HG02852 (cell line): Measurements from ENCODE around the gene TPGS2.
"Not testable (repeated sequence)": the region's sequence is repeated elsewhere in the genome, so short reads cannot be mapped to it uniquely, and the experiment has no call there.

Experiments used
- ATAC-seq: cut with Tn5 transposase; IDR thresholded peaks from one replicate; pipeline ENCODE4 v1.9.1; 2021; ENCODE audit warnings: mild to moderate bottlenecking, moderate library complexity; ENCODE audit not compliant: unreplicated experiment

TPGS2 gene

DNA sequence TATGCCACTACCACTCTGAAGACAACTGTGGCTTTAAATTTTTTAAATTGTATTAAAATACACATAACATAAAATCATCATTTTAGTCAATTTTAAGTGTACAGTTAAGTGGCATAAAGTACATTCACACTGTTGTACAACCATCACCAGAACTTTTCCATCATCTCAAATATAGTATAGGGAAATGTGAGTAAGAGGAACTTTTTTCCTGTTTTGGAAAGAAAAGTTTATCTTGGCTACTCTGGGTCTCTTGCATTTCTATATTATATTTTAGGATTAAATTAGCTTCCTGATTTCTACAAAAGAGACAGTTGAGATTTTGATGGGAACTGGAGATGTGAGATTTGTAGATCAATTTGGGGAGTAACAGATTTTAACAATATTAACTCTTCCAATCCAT is 3.3 kb downstream of the TPGS2 start:
- no peak for ATAC-seq

DNA sequence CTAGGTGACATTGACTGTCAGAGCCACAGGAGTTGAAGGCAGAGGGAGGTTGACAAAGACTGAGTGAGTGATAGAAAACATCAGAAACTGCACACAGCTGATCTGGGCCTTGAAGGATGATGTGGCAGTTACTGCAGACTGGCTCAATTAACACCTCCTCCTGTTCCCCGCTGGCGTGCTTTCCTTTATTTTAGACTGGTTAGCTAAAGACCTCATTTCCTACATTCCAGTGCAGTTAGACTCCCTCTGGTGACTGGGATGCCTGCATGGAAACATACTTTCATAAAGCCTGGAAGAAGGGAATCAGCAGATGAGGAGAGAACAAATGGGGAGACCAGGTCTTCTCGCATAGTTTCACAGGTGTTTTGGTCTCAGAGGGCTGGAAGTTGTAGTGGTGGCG is 7.1 kb downstream of the TPGS2 start:
- no peak for ATAC-seq

DNA sequence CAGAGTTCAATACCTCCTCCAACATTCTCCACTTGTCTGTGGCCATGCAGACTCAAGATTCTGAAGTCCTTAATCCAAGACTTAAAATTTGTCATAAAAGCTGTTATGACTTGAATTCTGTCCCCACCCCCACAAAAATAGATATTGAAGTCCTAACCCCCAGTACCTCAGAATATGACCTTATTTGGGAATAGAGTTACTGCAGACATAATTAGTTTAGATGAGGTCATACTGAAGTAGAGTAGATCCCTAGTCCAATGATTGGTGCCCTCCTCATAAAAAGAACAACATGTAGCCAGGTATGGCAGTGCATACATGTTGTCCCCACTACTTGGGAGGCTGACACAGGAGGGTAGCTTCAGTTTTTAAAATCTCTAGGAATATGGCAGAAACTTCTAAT is 9.2 kb downstream of the TPGS2 start:
- no peak for ATAC-seq

DNA sequence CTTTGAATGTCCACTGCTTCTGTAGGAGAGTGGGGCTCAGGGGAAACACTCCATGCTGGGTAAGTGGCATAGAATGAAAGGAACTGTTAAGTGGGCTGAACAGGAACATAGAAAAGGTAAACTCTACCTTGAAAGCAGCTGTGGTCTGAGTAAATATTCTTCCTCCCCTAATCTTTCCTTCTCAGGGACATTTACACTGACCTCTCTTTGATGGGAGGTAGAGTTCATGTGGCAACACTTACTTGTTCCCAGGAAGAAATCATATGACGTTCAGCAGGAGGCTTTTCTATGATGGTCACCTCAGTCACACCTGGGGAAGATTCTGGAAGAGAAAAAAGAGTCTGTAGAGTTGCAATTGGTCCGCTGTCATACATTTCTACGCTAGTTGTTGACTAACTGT is 10.2 kb downstream of the TPGS2 start:
- ATAC-seq: no peak

- no peak for ATAC-seq
Observed at GRCh38 chr18:36817039-36817438, 11.8 kb downstream of the TPGS2 start.

GRCh38 chr18:36816096-36816495 is 12.7 kb downstream of the TPGS2 start:
- not testable (repeated sequence) for ATAC-seq

DNA sequence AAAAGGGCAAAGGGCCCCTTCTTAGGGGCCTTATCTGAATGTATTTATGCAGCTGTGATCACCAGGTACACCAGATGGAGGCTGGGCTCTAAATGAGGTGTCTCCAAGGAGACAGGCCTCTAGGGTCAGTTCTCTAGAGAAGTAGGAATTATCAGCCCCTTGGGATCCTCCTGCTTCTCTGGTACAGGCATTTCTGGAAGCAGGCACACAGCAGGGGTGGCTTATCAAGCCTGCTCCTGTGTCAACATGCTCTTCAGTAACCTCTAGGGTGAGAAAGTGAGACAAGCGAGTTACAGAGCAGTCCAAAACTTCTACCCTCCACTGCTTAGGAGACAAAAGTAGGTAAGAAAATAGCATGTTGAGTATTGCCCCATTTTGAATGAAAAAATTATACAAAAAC is 13.8 kb downstream of the TPGS2 start:
- ATAC-seq: no peak

- ATAC-seq: no peak
Observed at GRCh38 chr18:36813824-36814223, 15.0 kb downstream of the TPGS2 start.

DNA sequence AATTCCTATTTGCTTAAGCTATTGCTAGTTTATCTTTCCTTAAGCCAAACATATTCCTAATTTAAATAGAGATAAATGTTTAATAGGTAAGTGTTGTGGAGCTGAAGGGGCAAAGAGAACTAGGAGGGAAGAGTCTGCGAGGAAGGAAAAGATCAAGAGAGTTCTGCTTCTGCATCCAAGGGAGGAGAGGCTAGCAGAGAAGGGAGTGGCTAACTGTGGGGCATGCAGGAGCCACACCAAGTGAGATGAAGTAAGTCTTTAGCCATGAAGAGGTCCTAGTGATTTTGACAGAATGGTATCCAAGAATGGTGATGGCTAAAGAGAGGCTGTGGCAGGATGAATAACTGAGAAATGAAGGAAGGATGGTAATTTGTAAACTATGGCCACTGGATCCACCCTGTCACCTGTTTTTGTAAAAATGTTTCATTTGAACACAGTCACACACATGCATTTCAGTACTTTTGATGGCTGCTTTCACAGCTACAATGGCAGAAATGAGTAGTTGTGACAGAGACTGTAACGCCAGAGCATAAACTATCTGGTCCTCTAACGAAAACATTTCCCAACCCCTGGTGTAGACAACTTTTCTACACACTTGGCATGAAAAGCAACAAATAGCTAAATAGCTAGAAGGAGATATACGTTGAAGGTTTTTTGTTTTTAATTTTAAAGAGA is 15.6 kb downstream of the TPGS2 start:
- ATAC-seq: no peak

DNA sequence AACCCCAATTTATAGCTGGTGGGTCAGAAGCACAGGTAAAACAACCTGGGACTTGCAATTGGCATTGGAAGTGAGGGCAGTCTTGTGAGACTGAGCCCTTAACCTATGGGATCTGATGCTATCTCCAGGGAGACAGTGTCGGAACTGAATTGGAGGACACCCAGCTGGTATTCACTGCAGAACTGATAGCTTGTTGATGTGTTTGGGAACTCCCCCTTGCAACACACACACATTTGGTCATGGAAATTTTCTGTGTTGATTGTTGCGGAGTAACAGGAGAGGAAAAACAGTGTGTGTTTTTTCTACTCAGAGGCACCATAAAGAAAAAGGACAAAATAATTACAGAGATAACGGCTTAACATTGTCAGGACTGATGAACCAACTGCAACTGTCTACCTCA is 16.1 kb downstream of the TPGS2 start:
- ATAC-seq: no peak

DNA sequence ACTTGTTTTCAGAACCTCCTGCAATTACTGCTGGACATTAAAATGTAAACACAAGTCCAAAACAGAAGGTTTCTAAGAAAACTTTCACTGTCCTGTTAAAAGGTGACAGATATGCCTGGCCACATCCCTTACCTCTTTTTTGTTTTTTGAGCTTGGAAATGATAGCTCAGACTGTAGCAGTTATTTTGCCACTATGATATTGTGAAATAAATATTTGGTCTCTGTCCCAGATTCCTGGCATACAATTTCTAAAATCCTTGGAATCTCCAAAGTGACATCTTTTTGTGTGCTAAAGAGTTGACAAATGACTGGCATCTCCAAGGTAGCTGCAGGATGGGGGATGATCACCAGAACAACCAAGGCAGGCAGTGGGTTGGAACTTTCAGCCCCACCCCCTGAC is 16.8 kb downstream of the TPGS2 start:
- no peak for ATAC-seq

DNA sequence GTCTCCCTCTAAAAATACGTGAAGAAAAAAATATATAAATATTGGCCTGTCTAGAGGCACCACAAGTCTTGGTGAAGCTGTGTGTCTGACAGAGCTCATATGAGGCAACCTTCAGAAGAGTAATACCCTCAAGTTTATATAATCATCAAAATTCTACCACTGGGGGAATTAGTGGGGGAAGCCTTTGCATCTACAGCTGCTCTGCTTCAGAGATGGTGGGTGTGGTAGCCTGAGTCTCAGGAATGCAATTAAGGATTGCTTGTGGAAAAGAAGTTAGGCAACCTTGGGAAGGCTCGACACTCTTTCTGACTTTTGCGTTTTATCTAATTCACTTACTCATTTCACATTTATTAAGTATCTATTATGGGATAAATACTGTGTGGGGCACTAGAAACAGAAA is 17.4 kb downstream of the TPGS2 start:
- ATAC-seq: no peak

- ATAC-seq: peak; percentile 98
Observed at GRCh38 chr18:36809590-36810381, 19.0 kb downstream of the TPGS2 start.

GRCh38 chr18:36808681-36809080 is 20.1 kb downstream of the TPGS2 start:
- no peak for ATAC-seq

DNA sequence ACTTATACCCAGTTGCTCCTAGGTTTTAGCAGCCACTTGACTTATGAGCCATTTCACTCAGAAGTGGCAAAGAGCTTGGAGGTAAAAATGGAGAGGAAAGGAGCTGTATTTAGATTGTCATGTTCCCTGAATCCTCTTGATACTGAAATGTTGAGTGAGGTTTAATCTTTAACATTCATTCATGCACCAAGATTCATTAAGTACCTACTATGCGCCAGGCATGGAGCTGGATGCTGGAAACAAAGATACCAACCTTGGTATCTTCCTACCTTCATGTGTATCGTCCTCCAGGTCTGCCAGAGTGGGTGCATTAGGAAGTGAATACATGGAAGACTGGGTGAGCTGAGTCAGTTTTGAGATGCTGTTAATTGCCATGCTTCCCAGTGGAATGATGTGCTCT is 23.7 kb downstream of the TPGS2 start:
- no peak for ATAC-seq

- ATAC-seq: no peak
Observed at GRCh38 chr18:36798738-36799473, 29.9 kb downstream of the TPGS2 start.

- ATAC-seq: no peak
Observed at GRCh38 chr18:36792634-36793283, 36.0 kb downstream of the TPGS2 start.

GRCh38 chr18:36786686-36787085 is 42.1 kb downstream of the TPGS2 start:
- ATAC-seq: no peak

DNA sequence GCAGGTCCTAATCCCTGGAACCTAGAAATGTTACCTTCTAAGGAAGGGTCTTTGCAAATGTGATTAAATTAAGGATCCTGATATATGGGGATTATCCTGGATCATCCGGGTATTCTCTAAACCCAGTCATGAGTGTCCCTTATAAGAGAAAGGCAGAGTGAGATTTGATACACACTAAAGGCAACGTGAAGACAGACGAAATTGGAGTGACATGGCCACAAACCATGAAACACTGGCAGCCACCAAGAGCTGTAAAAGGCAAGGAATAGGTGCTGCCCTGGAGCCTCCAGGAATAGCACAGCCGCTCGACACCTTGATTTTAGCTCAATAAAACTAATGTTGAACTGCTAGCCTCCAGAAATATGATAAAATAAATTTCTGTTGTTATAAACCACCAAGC is 45.0 kb downstream of the TPGS2 start:
- no peak for ATAC-seq

DNA sequence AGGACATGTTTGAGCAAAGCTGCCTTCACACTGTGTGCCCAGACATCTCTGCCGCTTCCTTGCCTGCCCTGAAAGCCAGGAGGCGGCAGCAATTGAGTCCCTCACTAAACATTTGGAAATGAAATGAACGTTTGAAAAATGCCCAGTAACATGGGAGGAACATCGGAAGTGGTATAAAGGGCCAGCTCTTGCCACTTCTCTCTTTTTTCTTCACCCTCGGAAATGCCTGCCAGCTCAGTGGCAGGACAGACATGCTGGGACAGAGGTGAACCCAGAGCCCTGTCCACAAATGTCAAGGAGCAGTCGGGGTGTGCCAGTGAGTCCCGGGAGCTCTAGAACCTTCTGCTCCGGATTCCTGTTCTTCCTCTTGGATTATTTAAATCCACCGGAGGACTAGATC is 46.1 kb downstream of the TPGS2 start:
- ATAC-seq: no peak

DNA sequence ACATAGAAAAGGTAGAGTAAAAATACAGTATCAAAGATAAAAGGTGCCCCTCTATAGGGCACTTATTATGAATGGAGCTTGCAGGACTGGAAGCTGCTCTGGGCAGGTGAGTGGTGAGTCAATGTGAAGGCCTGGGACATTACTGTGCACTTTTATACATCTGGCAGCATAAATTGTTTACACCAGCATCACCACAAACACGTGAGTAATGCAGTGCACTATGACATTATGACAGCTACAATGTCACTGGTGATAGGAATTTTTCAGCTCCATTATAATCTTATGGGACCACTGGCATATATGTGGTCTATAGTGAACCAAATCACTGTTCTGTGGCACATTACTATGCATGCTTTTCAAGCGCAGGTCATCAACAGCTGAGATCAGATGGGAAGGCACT is 48.1 kb downstream of the TPGS2 start:
- no peak for ATAC-seq
